Measurements from ENCODE around the gene NEXN.
"Not testable (repeated sequence)": the region's sequence is repeated elsewhere in the genome, so short reads cannot be mapped to it uniquely, and the experiment has no call there.

Gene NEXN

GRCh38 chr1:77958850-77959249 lies 70.4 kb downstream of the NEXN start:
- no peak for DNase-seq

- DNase-seq = no peak
Observed at GRCh38 chr1:77961392-77961791, 73.0 kb downstream of the NEXN start.

- DNase-seq = no peak
Observed at GRCh38 chr1:77966291-77966690, 77.9 kb downstream of the NEXN start.

- DNase-seq = no peak
Observed at GRCh38 chr1:77970192-77970591, 81.8 kb downstream of the NEXN start.

- DNase-seq = no peak
Observed at GRCh38 chr1:77972080-77972479, 83.7 kb downstream of the NEXN start.

- DNase-seq = no peak
Observed at GRCh38 chr1:77975386-77975785, 87.0 kb downstream of the NEXN start.

- no peak for DNase-seq
Observed at GRCh38 chr1:77975907-77976306, 87.5 kb downstream of the NEXN start.

GRCh38 chr1:77976433-77977076 lies 88.1 kb downstream of the NEXN start:
- no peak for DNase-seq

- no peak for DNase-seq
Observed at GRCh38 chr1:77977989-77978292, 89.5 kb downstream of the NEXN start.

GRCh38 chr1:77978293-77978968 lies 90.0 kb downstream of the NEXN start:
- DNase-seq = peak in 45 of 56 donors; percentile 6 to 76 (median 36)

GRCh38 chr1:77978969-77979876 lies 90.8 kb downstream of the NEXN start, which contains the start of gene FUBP1:
TSS of gene FUBP1 (minus strand) at chr1:77979072. CDS start at chr1:77979004, 68 bp downstream.
- peak; percentile 32 to 96 (median 89) for DNase-seq

- not testable (repeated sequence) for DNase-seq
Observed at GRCh38 chr1:77983352-77983996, 95.0 kb downstream of the NEXN start.

GRCh38 chr1:77983997-77984355 lies 95.6 kb downstream of the NEXN start:
- DNase-seq = no peak

- DNase-seq = no peak
Observed at GRCh38 chr1:77984629-77985028, 96.2 kb downstream of the NEXN start.

- DNase-seq = no peak
Observed at GRCh38 chr1:77986810-77987209, 98.4 kb downstream of the NEXN start.

GRCh38 chr1:77987919-77988318 lies 99.5 kb downstream of the NEXN start:
- DNase-seq = no peak

- DNase-seq = no peak
Observed at GRCh38 chr1:77989744-77990143, 101.3 kb downstream of the NEXN start.

- DNase-seq = no peak
Observed at GRCh38 chr1:77990629-77991204, 102.3 kb downstream of the NEXN start.

GRCh38 chr1:77991638-77992037 lies 103.2 kb downstream of the NEXN start:
- no peak for DNase-seq
